Caco-2 (cell line): ENCODE results near the gene PDZD8. TPM values are rescaled to one million over a fixed set of nuclear protein-coding genes. Genes with fewer than 3 reads are reported as not detected.

Source experiments
- BruUV-seq: library from RNA; stranded (reverse); fragments of 400-500 nt; replicated peaks from 2 replicates; lab custom pipeline; 2021; lab: Mats Ljungman, UMichigan
- CTCF ChIA-PET: fragments of 300-600 bp; sonication (Branson Sonifier 250); formaldehyde crosslinking; loops from one replicate; lab custom pipeline; 2022; ENCODE audit warnings: antibody characterized with exemption; lab: Charles Lee
- POLR2A ChIA-PET: fragments of 300-600 bp; sonication (Branson Sonifier 250); formaldehyde crosslinking; loops from one replicate; lab custom pipeline; 2022; ENCODE audit warnings: antibody characterized with exemption; lab: Charles Lee
- DNase-seq, 2 experiments: peaks; one replicate each; pipeline versions ENCODE4 v3.0.0 to v3.0.0-alpha.2; 2020 to 2022
- H3K27me3 ChIP-seq: replicated peaks from 2 replicates; pipeline ENCODE4 v1.6.0; 2011; ENCODE audit warnings: low read length; ENCODE audit not compliant: control insufficient read depth, insufficient read depth
- H3K36me3 ChIP-seq: 2 replicates; pipeline ENCODE4 v1.5.1; 2011; ENCODE audit warnings: low read length; ENCODE audit not compliant: control insufficient read depth, insufficient read depth
- H3K4me1 ChIP-seq: fragments of 250-450 bp; sonication (Bioruptor Pico); 2 replicates; pipeline ENCODE4 v1.5.1; 2020; ENCODE audit warnings: mild to moderate bottlenecking
- H3K4me3 ChIP-seq: 2 replicates; pipeline ENCODE4 v1.5.1; 2011; ENCODE audit warnings: low read depth, mild to moderate bottlenecking, control low read depth, low read length
- H3K9me3 ChIP-seq: fragments of 250-450 bp; sonication (Bioruptor Pico); 2 replicates; pipeline ENCODE4 v1.5.1; 2020; ENCODE audit warnings: mild to moderate bottlenecking, moderate library complexity
- H3K27ac Mint-ChIP-seq: one replicate; pipeline ENCODE4 v1.8.0; 2022; ENCODE audit warnings: mixed read lengths; ENCODE audit not compliant: unreplicated experiment
- H3K27me3 Mint-ChIP-seq: one replicate; pipeline ENCODE4 v1.8.0; 2022; ENCODE audit warnings: mixed read lengths; ENCODE audit not compliant: insufficient read depth, unreplicated experiment
- H3K36me3 Mint-ChIP-seq: one replicate; pipeline ENCODE4 v1.8.0; 2022; ENCODE audit warnings: mild to moderate bottlenecking, mixed read lengths; ENCODE audit not compliant: insufficient read depth, unreplicated experiment
- H3K4me1 Mint-ChIP-seq: one replicate; pipeline ENCODE4 v1.8.0; 2022; ENCODE audit warnings: low read depth, mixed read lengths; ENCODE audit not compliant: unreplicated experiment
- H3K4me3 Mint-ChIP-seq: one replicate; pipeline ENCODE4 v1.8.0; 2022; ENCODE audit warnings: mild to moderate bottlenecking, moderate library complexity, mixed read lengths; ENCODE audit not compliant: unreplicated experiment
- H3K9me3 Mint-ChIP-seq: one replicate; pipeline ENCODE4 v1.8.0; 2022; ENCODE audit warnings: mixed read lengths; ENCODE audit not compliant: unreplicated experiment
- CTCF ChIP-seq, 2 experiments: fragments of 200-600 bp in 1 of 2; IDR thresholded peaks; 1 replicate in 1 of 2; 2 replicates in 1 of 2; pipeline versions ENCODE4 v1.5.1 to v1.8.0; 2011 to 2022; ENCODE audit warnings: antibody characterized with exemption in 1 of 2, control low read depth in 1 of 2, inconsistent platforms in 1 of 2, low read depth in 1 of 2, low read length in 1 of 2, mild to moderate bottlenecking in 1 of 2, moderate library complexity in 1 of 2; ENCODE audit not compliant: insufficient read depth in 1 of 2, severe bottlenecking in 1 of 2, unreplicated experiment in 1 of 2
- intact Hi-C: fragments of 100-400 bp; cut with micrococcal nuclease; formaldehyde crosslinking; loops from one replicate; pipeline ENCODE4 v1.10.0; 2022; ENCODE audit not compliant: unreplicated experiment
- total RNA-seq: library from RNA; stranded (reverse); gene quantifications from 2 replicates; pipeline ENCODE4 v1.2.3, GENCODE V29; 2022

Gene PDZD8
- total RNA-seq, 1 experiment from 2014 or later, result 49.4 TPM

GRCh38 chr10:117382861-117383260 is 7.6 kb upstream of the PDZD8 start:
- peaks cover 9% of the 10 kb centered on the region for H3K9me3 Mint-ChIP-seq
- H3K27me3 Mint-ChIP-seq, result peaks cover 3% of the 10 kb centered on the region
- H3K9me3 ChIP-seq, result no peaks in the 10 kb centered on the region
- no peak overlapping the region for H3K27ac Mint-ChIP-seq
- intact Hi-C loops, result no loop called here
- no peaks in the 10 kb centered on the region for H3K36me3 Mint-ChIP-seq
- CTCF ChIA-PET, result no interaction called here
- no peaks in the 10 kb centered on the region for H3K36me3 ChIP-seq
- H3K4me3 ChIP-seq, result no peak overlapping the region
- POLR2A ChIA-PET, result no interaction called here
- H3K4me3 Mint-ChIP-seq, result no peak overlapping the region
- peaks cover 6% of the 10 kb centered on the region for H3K4me1 Mint-ChIP-seq
- no TSS peak for BruUV-seq
- DNase-seq, result no peak
- H3K27me3 ChIP-seq, result no peaks in the 10 kb centered on the region
- TF ChIP-seq CTCF (IDR thresholded peaks at IDR 0.05; ENCODE audit: insufficient read depth in 1 of 2, low read depth in 1 of 2, low read length in 1 of 2, severe bottlenecking in 1 of 2, unreplicated experiment in 1 of 2), result no peak
- no peaks in the 10 kb centered on the region for H3K4me1 ChIP-seq

GRCh38 chr10:117374506-117375359 is 507 bp downstream of the PDZD8 start:
- Mint-ChIP-seq H3K9me3 (no peaks in the 10 kb centered on the region), H3K4me3 (peak overlapping the region; percentile 94), H3K4me1 (peaks cover 11% of the 10 kb centered on the region), H3K27me3 (peaks cover 3% of the 10 kb centered on the region), H3K36me3 (peaks cover 27% of the 10 kb centered on the region), H3K27ac (peak overlapping the region; percentile 90)
- H3K36me3 ChIP-seq, result peaks cover 2% of the 10 kb centered on the region; the same call in 1 of the 2 replicates
- ChIA-PET CTCF (interaction anchor here (0.7 to 1.4 kb wide), 3 partner anchors 14 to 200 kb away, joined by 3 to 4 read pairs (median 3); no protein-coding TSS in a partner anchor), POLR2A (no interaction called here)
- TF ChIP-seq CTCF (IDR thresholded peaks at IDR 0.05; ENCODE audit: insufficient read depth in 1 of 2, low read depth in 1 of 2, low read length in 1 of 2, severe bottlenecking in 1 of 2, unreplicated experiment in 1 of 2), result no peak
- peaks cover 17% of the 10 kb centered on the region for H3K4me1 ChIP-seq
- peak; percentile 44 to 53 for DNase-seq
- H3K4me3 ChIP-seq, result peak overlapping the region; percentile 86
- intact Hi-C loops, result no loop called here
- no TSS peak for BruUV-seq
- H3K9me3 ChIP-seq, result no peaks in the 10 kb centered on the region
- H3K27me3 ChIP-seq, result no peaks in the 10 kb centered on the region

GRCh38 chr10:117373823-117374505 is 1.3 kb downstream of the PDZD8 start:
- Mint-ChIP-seq H3K4me1 (peaks cover 17% of the 10 kb centered on the region), H3K4me3 (peak overlapping the region; percentile 94), H3K36me3 (peaks cover 33% of the 10 kb centered on the region), H3K27me3 (no peaks in the 10 kb centered on the region), H3K27ac (peak overlapping the region; percentile 90), H3K9me3 (no peaks in the 10 kb centered on the region)
- Histone ChIP-seq H3K9me3 (no peaks in the 10 kb centered on the region), H3K4me3 (peak overlapping the region; percentile 86), H3K4me1 (peaks cover 17% of the 10 kb centered on the region), H3K27me3 (no peaks in the 10 kb centered on the region), H3K36me3 (peaks cover 2% of the 10 kb centered on the region; the same call in 1 of the 2 replicates)
- DNase-seq, result peak in 1 of 2 experiments; percentile 39
- no peak for TF ChIP-seq CTCF (IDR thresholded peaks at IDR 0.05; ENCODE audit: insufficient read depth in 1 of 2, low read depth in 1 of 2, low read length in 1 of 2, severe bottlenecking in 1 of 2, unreplicated experiment in 1 of 2)
- BruUV-seq, result no TSS peak
- intact Hi-C loops, result no loop called here
- ChIA-PET POLR2A (no interaction called here), CTCF (interaction anchor here (0.7 to 1.4 kb wide), 3 partner anchors 14 to 199 kb away, joined by 3 to 4 read pairs (median 3); no protein-coding TSS in a partner anchor)
